Occipital lobe (tissue), 2 donors: ENCODE measurements around the gene MFAP4. TPM values are rescaled to one million over a fixed set of nuclear protein-coding genes. Genes with fewer than 3 reads are reported as not detected.
A peak's percentile ranks its signal among the peaks of the same experiment; 100 is the strongest.
"Not testable (repeated sequence)": the region's sequence is repeated elsewhere in the genome, so short reads cannot be mapped to it uniquely, and the experiment has no call there.

Experiments used
- DNase-seq: peaks from one replicate; lab custom pipeline; 2025; lab: John Stamatoyannopoulos, UW
- total RNA-seq: library from RNA; depleted of rRNA; stranded (reverse); fragments of >200 nt; gene quantifications from one replicate; pipeline ENCODE4 v1.2.3, GENCODE V29; 2014

Gene MFAP4
- total RNA-seq, 1 donor from 2014 or later = 0.47 TPM

DNA sequence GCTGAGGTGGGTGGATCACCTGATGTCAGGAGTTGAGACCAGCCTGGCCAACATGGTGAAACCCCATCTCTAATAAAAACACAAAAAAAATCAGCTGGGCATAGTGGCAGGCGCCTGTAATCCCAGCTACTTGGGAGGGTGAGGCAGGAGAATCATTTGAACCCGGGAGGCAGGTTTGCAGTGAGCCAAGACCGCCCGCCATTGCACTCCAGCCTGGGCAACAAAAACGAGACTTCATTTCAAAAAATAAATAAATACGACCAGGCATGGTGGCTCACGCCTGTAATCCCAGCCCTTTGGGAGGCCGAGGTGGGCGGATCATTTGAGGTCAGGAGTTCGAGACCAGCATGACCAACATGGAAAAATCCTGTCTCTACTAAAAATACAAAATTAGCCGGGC is 33.6 kb downstream of the MFAP4 start:
- DNase-seq = not testable (repeated sequence)

DNA sequence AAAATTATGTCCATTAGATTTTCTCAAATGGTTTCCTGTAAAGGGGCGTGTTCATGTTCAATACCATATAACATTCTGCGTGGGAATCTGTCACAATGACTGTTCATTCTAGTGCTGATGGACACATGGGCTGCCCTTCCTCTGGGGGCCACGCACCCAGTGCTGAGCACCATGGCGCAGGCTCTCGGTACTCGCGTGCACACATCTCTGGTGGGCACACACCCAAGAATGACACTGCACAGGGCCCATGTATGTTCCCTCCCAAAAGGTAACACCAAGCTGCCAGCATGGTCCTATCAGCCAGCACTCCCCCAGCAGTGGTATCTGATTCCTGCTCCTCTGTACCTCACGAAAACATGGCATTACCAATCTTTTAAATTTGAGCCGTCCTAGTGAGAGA is 38.2 kb downstream of the MFAP4 start:
- DNase-seq = no peak

DNA sequence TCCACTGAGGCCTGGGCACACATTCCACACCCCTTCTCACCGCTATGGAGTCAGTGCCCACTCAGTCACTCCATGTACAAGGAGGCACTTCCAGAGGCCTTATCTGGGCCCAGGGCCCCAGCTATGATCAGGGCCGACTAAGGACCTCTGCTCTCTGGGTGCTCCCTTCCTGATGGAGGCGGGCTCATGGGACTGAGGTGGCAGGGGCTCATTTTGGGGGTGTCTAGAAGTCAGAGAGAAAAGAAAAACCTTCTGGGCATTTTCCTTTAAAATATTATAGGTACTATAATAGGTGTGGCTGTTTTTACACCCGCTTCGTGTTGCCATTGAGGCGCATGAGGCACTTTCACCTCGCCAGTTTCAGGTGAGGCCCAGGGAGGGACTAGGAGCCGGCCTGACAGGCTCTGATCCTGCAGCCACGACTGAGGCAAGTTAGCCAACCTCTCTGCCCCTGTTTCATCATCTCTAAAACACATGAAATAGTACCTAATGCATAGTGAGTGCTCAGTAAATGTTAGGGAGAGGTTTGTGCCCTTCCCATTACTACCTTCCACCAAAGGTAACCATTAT is 38.8 kb downstream of the MFAP4 start:
- no peak for DNase-seq

DNA sequence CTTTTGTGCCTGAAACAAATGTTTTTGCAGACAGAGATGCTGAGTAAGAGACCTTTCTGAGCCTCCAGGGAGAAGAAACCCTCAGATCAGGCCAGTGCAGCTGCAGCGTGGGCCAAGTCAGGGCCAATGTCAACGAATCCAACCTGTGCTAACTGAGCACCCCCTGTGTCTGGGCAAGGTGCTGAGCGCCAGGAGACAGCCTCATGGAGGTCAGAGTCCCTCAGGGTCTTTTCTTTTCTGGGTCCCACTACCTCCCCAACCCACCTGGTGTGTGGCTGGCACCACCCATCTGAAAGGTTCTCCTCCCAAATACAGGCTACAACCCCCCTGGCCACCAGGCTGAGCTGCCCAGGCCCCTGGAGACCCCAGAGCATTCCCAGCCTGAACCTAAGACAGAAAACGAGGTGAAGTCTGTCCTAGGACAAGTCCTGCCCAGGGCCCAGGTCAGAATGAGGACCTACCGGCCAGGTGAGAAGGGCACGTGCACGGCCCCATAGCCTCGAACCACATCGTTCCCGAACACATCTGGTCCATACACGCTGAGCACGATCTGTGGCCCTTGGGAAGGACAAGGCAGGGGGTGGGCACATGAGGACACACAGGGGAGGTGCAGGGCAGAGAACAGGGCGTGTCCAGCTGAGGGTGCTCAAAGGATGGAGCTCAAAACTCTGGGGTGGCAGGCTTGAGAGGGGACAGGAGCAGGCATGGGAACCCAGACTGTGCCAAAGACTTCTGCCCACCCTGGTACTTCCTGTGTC is 39.5 kb downstream of the MFAP4 start:
- no peak for DNase-seq

DNA sequence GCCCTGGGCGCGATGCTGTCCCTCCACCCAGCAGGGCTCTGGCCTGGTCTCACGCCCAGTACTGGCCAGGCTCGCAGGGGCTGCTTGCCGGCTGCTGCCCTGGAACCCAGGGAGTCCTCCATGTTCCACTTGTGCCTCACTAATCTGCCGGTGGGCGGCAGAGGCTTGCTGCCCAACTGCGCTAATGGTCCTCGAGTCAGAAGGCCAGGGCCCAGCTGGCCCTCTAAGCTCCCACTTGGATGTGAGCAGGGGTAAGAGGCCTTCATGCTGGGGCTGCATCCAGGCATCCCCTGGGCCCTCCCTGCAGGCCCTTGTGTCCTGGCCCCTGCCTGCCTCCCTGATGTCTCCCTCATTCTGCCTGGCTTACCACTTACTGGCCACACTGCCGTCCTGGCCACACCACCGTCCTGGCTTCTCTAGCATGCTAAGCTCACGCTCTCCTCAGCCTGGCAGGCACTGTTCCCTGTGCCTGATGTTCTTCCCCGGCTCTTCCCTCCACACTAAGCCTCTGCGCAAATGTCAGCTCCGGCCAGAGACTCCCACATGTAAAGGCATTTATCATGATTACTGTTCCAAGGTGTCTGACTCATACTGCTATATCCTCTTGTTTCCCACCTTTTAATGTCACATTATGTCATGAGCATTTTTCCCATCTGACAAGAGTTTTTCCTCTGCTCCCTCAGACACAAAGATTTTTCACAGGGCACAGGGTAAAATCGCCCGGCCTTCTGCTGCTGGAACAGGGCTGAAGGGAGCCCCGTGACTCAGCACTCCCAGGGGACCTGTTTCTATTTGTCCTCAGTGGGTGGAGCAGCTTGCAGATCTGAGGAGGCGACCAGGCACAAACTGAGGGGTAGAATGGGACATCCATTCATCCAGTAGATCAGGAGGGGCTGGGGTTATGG is 40.4 kb downstream of the MFAP4 start:
- DNase-seq = peak; percentile 72

DNA sequence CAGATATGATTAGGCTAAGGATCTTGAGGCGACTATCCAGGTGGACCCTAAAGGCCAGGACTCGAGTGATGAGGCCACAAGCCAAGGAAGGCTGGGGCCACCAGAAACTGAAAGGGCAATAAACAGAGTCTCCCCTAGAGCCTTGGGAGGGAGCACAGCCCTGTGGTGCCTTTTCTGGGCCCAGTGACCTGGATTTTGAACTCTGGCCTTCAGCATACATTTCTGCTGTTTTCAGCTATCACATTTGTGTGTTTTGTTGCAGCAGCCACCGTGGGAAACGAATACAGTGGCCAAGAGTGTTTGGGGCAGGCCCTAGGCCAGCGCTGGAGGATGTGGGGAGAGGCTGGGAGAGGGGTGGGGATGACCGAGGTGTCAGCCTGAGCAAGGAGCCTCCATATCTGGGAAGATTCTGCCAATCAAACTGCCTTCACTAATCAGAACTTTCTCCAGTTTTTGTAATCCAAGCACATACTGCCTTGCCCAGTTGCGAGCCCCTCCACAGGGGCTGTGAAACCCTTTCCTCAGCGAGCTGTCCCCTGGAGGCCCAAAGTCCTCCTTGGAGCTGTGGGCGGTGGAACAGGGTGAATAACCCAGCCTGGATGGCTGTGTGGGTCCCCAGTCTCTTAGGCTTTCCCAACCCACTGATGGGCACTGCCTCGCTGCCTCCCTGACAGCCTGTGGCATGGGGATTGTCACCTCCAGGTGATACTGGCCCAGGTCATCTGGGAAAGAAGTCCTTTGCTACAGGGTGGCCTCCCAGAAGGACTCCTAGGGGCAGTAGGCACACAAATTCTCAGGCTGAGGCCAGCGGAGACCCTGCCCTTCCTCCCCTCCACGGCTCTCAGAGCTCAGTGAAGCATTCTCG is 41.3 kb downstream of the MFAP4 start:
- no peak for DNase-seq

DNA sequence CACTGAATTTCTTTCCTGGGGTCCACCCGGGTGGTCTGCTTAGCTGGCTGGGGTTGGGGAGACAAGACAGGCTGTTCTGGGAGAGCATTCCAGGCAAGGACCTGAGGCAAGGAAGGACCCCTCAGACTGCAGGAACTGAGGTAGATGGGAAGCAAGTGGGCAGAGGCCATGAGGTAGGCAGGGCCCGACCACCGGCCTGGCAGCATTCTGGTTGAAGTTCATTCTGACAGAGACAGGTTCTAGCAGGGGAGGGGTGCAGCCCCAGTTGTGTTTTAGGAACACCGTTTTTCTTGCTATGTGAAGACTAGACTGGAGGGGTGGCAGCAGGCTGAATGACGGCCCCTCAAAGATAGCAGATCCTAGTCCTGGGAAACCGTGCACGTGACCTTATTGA is 41.9 kb downstream of the MFAP4 start:
- DNase-seq = no peak

DNA sequence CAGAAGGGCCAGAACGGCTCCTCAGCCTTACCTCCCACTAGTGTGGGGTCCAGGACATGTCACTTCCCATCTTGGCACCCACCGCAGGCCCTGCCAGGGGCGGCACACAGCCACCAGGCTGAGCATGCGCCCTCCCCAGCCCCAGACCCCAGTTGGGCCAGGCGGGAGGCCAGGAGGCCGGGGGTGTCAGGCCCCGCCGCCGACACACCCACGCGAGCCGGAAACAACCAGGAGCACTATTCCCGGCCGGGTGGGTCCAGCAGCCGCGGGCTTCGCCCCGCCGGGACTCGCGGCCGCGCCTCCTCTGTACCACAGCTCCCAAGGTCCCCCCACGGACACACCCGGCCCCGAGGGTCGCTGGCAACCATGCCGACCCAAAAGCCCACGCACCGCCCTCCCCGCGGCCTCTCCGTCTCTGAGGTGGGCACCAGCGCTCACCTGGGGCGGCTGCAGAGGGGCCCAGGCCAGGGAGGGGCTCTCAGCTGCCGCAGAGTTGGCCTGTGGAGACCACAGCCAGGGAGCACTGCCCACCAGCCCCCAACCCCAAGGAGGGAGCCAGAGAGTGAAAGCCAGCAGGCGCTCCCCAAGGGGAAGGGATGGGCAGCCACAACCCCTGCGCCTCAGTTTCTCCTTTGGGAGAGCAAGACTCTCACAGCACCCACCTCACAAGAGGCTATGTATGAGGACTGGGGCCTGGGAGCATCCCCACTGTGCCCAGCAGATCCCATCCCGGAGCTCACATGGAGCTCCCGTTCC is 42.5 kb downstream of the MFAP4 start:
- DNase-seq = no peak

DNA sequence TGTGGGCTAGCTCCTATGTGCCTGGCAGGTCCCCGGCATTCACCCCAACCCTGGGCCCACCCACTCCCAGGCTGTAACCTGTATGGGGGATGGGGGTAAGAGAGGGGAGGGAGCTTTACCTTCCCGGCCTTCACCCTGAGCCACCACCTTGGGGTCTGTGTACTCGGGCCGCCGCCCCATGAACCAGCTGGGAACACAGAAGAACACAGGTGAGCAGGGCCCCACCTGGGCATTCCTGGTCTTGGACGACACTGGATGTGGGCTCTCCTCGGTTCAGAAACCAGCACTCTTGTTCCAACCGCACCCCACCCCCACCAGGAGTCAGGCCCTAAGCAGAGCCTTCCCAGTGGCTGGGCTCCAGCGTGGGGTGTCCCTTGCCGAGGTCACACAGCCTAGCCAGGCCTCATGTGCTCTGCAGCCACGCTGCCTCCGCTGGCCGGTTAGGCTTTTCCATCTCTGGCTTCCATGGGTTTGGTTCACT is 43.3 kb downstream of the MFAP4 start:
- no peak for DNase-seq

DNA sequence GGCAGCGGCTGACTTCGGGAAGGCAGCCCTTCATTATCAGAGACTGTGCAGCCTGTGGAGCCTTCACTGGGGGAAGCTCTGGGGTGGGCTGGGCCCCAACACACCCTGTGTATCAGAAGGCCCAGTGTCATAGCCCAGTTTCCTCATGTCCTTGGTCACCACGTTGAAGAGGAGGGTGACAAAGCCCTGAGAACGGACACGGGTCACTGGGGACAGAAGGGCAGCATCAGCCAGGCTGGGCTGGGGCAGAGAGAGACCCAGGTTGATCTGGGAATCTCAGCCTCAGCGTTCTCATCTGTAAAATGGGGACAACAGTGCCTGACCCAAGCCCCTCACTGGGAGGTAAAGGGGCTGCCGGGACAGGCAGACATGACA is 43.7 kb downstream of the MFAP4 start:
- no peak for DNase-seq

DNA sequence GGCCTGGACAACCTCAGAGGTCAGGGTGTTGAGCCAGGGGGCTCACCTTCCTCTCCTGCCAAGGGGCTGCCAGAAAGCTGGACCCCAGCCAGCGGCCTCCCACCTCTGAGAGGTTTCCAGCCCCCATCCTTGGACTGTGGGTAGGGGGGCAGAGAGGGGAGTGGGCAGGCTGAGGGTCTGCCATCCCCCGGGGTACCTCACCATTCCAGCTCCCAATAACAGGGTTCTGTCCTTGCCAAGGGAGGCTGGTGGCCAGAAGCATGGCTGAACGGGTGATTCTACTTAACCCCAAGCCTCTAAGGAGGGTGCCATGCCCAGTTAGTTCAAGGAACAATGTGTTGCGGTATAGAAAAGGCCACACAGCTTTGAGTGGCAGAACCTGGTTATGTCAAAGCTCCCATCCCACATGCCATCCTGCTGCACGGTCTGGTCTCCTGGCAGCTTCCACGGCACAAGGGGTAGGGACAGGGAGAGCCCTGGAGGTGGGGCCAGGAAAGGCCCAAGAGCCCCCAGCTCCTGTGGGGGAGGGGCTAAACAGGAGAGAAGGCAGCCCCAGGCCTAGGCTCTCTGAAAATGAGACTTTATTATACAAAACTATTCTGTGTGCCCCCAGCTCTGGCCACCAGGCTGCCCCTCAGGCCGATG is 44.3 kb downstream of the MFAP4 start:
- no peak for DNase-seq

DNA sequence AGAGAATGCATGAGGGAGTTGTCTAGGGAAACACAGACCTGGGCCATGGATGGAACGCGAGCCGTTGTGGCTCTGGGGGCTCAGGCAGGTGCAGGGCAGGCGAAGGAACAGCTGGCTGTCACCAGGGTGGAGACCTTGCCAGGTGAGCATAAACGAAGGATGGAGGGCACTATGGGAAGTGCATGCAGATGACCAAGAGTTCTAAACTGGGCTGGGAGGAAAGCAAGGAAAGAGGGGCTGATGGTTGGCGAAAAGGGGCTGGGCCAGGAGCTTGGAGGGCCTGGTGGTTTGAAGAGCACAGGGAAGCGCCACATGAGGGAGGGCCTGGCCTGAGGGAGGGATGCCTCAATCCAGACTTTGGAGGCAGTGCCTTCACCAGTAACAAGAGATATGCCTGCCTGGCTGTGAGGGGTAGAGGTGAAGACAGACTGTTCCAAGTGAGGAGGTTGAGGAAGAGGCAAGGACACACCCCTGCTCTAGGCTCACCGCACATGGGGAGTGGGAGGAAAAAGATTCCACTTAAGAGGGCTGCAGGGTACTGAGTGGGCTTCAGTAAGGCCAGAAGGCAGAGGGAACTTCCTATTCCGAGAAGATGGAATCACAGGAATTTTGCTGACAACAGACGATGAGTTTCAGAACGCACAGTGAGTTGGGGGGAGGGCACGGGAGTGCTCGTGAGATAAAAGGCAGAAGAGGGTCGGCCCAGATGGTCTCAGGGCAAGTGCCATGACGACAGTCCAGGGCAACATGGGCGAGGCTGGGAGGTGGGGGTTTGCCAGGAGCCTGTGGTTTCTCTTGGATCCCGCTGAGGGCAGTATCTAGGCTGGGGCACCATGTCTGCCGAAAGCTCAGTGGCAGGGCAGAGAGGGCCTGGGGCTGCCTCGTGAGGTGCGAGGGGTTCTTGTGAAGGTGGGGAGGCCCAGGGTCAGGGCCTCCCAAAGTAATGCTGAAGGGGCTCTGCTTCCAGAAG is 45.1 kb downstream of the MFAP4 start:
- no peak for DNase-seq

DNA sequence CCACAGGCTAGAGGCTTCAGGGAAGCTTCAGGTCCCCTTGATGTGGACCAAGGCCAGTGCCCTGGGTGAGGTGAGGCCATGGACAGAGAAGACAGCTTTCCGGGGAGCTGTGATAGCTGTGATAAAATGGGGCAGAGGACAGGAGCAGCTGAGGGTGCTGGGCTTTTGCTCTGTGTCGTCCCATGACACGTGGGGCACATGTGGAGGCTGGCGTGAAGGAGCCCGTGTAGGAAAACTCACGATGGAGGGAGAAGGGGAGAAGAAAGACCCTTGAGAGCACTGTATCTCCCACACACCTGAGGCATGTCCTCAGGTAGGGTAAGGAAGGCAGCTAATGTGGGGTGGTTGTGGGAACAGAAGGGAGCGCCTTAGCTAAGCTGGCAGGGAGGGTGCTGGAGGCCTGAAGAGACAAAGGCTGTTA is 45.8 kb downstream of the MFAP4 start:
- no peak for DNase-seq

DNA sequence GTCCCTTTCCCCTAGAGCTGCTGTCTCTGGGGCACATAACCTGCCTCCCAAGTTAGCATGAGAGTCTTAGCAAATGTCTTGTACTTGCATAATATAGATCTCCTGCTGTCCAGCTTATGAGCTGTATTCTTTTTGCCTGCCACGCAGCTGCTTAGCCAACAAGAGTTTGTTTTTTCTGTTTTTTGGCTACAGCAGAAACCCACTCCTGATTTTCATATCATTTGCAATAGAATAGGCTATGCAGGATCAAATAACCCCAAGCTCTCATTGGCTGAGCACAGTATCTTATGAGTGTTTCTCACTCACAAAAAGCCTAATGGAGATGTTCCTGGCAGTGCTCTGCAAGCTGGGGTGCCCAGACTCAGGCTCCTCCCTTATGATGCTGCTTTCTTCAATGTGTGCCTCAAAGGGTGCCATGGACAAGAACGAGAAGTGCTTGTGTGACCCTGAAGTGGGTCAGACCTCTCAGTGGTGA is 47.6 kb downstream of the MFAP4 start:
- DNase-seq = no peak

DNA sequence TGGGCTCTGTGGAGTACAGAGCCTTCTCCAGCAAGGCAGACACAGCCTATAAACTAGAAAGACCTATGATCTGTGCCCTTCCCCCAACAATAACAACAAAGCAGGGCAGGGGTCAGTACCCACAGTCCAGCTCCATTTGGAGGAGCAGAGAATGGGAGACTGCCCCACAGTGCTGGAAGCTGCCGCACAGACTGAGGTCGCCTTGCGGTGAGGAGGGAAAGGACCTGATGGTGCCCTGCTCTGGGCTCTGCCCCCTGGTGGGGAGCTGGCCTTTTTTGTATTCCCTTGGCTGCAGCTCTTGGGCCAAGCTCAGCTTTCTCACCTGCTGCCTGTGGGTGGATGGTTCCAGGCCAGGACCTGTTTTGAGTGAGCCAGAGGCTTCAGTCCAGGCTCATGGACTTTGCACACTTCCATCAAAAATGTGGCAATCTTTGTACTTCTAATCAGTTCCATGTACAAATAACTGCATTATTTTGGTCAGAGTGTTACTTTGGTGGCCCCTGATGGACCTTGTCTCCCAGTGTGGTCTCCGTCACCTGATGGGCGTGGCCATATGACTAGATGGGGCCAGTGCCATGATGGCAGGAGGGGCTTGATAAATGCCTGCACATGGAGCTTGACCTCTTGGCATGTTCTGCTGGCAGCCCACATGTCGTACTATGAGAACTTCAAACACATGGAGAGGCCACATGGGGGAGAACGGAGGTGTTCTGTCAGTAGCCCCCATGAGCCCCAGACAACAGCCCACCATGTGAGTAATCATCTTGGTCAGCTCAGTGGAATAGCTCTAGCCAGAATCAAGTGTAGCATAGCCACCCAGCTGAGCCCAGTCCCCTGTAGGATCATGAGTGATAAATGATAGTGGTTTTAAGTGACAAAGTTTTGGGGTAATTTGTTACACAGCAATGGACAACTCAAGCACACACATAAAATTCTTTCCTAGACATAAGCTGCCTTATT is 48.7 kb downstream of the MFAP4 start:
- DNase-seq = no peak

DNA sequence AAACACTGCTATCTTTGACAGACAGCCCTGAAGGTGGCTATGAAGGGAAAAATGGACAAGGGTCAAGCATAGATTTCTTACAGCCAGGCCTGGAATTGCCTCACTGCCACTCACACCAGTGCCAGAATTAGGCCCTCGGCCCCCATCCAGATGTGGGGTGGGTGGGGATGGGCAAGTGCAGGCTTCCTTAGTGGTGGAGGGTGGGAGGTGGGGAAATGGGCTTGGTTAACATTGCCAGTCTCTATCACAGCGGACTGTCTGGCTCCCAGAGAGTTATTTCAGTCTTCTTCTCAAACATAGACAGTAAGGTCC is 49.3 kb downstream of the MFAP4 start:
- no peak for DNase-seq

DNA sequence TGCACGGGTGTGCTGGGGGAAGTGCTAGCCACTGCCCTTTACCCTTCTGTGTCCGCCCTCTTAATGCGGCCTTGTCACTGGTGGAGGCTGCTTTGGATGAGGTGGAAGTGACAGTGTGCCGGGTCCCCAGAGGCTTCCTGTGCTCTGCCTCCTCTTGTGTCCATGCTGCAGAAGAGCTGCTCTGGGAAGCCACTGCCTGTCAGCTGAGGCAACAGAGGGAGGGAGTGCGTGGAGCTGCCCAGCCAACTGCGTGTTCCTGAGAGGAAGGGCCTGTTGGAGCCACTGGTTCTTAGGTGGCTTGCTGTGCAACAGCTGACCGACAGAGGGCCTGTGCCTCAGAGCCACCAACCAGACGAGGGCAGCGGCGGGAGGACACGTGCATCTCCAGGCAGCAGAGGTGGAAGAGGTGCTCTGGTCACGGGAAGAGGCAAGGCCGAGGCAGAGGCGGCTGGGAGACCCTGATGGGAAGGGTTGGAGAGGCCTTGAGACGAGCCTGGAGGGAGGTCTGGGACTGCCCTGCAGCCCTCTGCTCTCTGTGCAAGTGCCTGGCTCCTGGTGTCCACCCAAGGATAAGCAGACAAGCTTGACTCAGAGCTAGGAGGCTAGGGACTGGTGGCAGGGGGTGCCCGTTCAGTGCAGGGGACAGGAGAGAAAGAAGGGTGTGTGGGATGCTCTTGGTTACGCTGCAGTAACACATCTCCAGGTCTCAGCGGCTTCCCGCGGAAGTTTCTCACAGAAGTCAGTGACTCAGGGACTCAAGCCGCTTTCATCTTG is 49.9 kb downstream of the MFAP4 start:
- peak; percentile 57 for DNase-seq
